ENCODE data around the gene TADA2A. TPM values are rescaled to one million over a fixed set of nuclear protein-coding genes. Genes with fewer than 3 reads are reported as not detected.
"Not testable (repeated sequence)": the region's sequence is repeated elsewhere in the genome, so short reads cannot be mapped to it uniquely, and the experiment has no call there.

Gene TADA2A
- total RNA-seq, 2 donors from 2014 or later = 16.6 to 22.5 TPM

GRCh38 chr17:37429453-37429852 lies 22.8 kb downstream of the TADA2A start:
- TF ChIP-seq, protein P1, sequence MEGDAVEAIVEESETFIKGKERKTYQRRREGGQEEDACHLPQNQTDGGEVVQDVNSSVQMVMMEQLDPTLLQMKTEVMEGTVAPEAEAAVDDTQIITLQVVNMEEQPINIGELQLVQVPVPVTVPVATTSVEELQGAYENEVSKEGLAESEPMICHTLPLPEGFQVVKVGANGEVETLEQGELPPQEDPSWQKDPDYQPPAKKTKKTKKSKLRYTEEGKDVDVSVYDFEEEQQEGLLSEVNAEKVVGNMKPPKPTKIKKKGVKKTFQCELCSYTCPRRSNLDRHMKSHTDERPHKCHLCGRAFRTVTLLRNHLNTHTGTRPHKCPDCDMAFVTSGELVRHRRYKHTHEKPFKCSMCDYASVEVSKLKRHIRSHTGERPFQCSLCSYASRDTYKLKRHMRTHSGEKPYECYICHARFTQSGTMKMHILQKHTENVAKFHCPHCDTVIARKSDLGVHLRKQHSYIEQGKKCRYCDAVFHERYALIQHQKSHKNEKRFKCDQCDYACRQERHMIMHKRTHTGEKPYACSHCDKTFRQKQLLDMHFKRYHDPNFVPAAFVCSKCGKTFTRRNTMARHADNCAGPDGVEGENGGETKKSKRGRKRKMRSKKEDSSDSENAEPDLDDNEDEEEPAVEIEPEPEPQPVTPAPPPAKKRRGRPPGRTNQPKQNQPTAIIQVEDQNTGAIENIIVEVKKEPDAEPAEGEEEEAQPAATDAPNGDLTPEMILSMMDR (IDR thresholded peaks at IDR 0.05) = no peak
- no peaks in the 10 kb centered on the region for H3K27me3 ChIP-seq
- peaks cover 9% of the 10 kb centered on the region for H3K36me3 ChIP-seq
- H3K27ac ChIP-seq = no peak overlapping the region
- H3K9ac ChIP-seq (ENCODE audit: low read depth in 2 of 2, low read length in 2 of 2) = no peak overlapping the region
- intact Hi-C loops (cut with DNase I) = no loop called here
- no peak for DNase-seq
- no peaks in the 10 kb centered on the region for H3K9me3 ChIP-seq
- H3K4me1 ChIP-seq = no peaks in the 10 kb centered on the region
- H3K4me3 ChIP-seq = no peak overlapping the region

GRCh38 chr17:37430051-37430627 lies 23.5 kb downstream of the TADA2A start:
- H3K4me1 ChIP-seq = no peaks in the 10 kb centered on the region
- H3K4me3 ChIP-seq = no peak overlapping the region
- H3K9ac ChIP-seq (ENCODE audit: low read depth in 2 of 2, low read length in 2 of 2) = no peak overlapping the region
- H3K9me3 ChIP-seq = no peaks in the 10 kb centered on the region
- no peak for DNase-seq
- no peak overlapping the region for H3K27ac ChIP-seq
- intact Hi-C loops (cut with DNase I) = no loop called here
- no peaks in the 10 kb centered on the region for H3K27me3 ChIP-seq
- peaks cover 9% of the 10 kb centered on the region for H3K36me3 ChIP-seq
- TF ChIP-seq, protein P1 (IDR thresholded peaks at IDR 0.05) = no peak

DNA sequence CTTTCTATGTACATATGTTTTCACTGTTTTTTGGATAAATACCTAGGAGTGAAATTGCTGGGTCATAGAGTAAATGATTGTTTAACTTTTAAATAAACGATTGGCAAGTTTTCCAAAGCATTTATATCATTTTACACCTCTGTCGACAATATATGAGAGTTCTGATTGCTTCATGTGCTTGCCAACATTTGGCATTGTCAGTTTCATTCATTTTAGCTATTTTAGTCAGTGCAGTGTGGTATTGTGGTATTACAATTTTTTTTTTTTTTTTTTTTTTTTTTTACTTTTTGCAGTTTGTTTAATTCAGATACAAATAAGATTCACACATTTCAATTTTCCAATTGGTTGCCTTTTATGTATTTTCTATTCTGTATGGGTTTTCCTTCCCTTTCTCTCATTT lies 26.0 kb downstream of the TADA2A start:
- Histone ChIP-seq H3K4me3 (no peak overlapping the region), H3K36me3 (peaks cover 4% of the 10 kb centered on the region), H3K4me1 (no peaks in the 10 kb centered on the region), H3K27me3 (no peaks in the 10 kb centered on the region), H3K9ac (ENCODE audit: low read depth in 2 of 2, low read length in 2 of 2) (no peak overlapping the region), H3K27ac (no peak overlapping the region), H3K9me3 (no peaks in the 10 kb centered on the region)
- no peak for DNase-seq
- TF ChIP-seq, protein P1 (IDR thresholded peaks at IDR 0.05) = no peak
- intact Hi-C loops (cut with DNase I) = no loop called here

DNA sequence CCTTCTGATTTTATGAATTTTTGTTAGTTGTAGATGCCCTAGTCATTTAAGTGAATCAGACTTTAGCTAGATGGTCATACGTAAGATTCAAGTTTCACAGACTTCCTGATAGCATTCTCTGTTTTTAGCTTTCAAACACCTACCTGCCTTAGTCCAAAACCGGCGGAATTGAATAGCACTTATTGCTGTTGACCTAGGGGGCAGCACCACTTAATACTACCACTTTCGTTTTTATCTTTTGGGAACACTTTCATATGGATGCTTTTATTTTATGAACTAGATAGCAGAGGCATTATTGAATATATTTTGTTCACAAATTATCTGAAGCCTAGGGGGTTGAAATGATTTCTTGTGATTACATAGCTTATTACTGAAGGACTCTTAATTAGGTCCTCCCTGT lies 31.5 kb downstream of the TADA2A start:
- Histone ChIP-seq H3K9ac (ENCODE audit: low read depth in 2 of 2, low read length in 2 of 2) (no peak overlapping the region), H3K27ac (no peak overlapping the region), H3K4me1 (no peaks in the 10 kb centered on the region), H3K9me3 (no peaks in the 10 kb centered on the region), H3K4me3 (no peak overlapping the region), H3K36me3 (no peaks in the 10 kb centered on the region), H3K27me3 (no peaks in the 10 kb centered on the region)
- TF ChIP-seq, protein P1 (IDR thresholded peaks at IDR 0.05) = no peak
- DNase-seq = no peak
- intact Hi-C loops (cut with DNase I) = no loop called here

DNA sequence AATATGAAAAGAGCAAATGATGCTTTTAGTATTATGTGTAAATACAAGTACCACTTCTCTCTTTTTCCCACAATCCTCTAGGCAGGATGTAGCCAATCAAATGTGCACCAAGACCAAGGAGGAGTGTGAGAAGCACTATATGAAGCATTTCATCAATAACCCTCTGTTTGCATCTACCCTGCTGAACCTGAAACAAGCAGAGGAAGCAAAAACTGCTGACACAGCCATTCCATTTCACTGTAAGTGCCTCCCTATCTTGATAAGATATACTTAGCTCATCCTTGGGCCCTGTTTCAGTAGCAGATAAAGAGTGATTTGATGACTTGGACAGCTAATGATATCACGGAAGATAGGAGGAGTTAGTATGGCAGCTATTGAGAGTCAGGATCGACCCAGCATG lies 33.7 kb downstream of the TADA2A start:
- Histone ChIP-seq H3K27ac (no peak overlapping the region), H3K4me3 (no peak overlapping the region), H3K36me3 (no peaks in the 10 kb centered on the region), H3K27me3 (no peaks in the 10 kb centered on the region), H3K4me1 (no peaks in the 10 kb centered on the region), H3K9me3 (no peaks in the 10 kb centered on the region), H3K9ac (ENCODE audit: low read depth in 2 of 2, low read length in 2 of 2) (no peak overlapping the region)
- intact Hi-C loops (cut with DNase I) = no loop called here
- DNase-seq = no peak
- TF ChIP-seq, protein P1 (IDR thresholded peaks at IDR 0.05) = no peak

- H3K36me3 ChIP-seq; H3K4me3 ChIP-seq; H3K27me3 ChIP-seq; intact Hi-C loops (cut with DNase I); H3K9ac ChIP-seq (ENCODE audit: low read depth in 2 of 2, low read length in 2 of 2); H3K27ac ChIP-seq; DNase-seq; H3K9me3 ChIP-seq; H3K4me1 ChIP-seq: not testable (repeated sequence)
Measured at GRCh38 chr17:37441369-37442014, 34.8 kb downstream of the TADA2A start.

All from colonic mucosa (tissue), 4 donors.